OCI-LY7 (cell line): ENCODE results near the gene MCM5.

Experiments used
- CTCF ChIP-seq: fragments of 200-600 bp; sonication (generic); conservative IDR thresholded peaks from 2 replicates; pipeline ENCODE4 v1.5.1; 2014; ENCODE audit warnings: mild to moderate bottlenecking, antibody characterized with exemption, low read length, moderate library complexity, mixed read lengths
- EZH2phosphoT487 ChIP-seq: fragments of 200-600 bp; sonication (generic); IDR thresholded peaks from 2 replicates; pipeline ENCODE4 v1.6.1; 2018; ENCODE audit warnings: low read depth, borderline replicate concordance, mild to moderate bottlenecking, mixed run types, antibody characterized with exemption, low read length, moderate library complexity, mixed read lengths

GRCh38 chr22:35410663-35411034, 10.7 kb downstream of the MCM5 start:
- no peak for TF ChIP-seq CTCF
- TF ChIP-seq EZH2phosphoT487: no peak
